ENCODE measurements around the gene TLK2.

DNA sequence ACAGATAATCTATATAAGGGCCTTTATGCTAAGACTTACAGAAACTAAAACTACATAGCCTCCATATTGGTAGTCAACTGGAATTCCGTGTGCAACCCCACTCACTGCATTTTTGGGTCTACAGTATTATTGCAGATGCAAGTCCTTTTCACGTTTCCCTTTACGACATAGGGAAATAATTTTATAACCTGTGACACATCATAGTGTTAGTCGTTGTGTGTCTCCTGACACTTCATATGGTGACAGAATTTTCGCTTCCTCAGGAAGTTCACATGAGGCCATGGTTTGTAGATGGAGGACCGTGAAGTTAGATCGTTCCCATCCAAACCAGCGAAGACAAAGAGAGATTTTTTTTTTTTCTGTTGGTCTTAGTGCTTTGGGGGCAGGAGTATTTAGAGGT lies 133.1 kb downstream of the TLK2 start:
- no peak for TF ChIP-seq CEBPB (IDR thresholded peaks at IDR 0.05)
- TF ChIP-seq, protein P1, sequence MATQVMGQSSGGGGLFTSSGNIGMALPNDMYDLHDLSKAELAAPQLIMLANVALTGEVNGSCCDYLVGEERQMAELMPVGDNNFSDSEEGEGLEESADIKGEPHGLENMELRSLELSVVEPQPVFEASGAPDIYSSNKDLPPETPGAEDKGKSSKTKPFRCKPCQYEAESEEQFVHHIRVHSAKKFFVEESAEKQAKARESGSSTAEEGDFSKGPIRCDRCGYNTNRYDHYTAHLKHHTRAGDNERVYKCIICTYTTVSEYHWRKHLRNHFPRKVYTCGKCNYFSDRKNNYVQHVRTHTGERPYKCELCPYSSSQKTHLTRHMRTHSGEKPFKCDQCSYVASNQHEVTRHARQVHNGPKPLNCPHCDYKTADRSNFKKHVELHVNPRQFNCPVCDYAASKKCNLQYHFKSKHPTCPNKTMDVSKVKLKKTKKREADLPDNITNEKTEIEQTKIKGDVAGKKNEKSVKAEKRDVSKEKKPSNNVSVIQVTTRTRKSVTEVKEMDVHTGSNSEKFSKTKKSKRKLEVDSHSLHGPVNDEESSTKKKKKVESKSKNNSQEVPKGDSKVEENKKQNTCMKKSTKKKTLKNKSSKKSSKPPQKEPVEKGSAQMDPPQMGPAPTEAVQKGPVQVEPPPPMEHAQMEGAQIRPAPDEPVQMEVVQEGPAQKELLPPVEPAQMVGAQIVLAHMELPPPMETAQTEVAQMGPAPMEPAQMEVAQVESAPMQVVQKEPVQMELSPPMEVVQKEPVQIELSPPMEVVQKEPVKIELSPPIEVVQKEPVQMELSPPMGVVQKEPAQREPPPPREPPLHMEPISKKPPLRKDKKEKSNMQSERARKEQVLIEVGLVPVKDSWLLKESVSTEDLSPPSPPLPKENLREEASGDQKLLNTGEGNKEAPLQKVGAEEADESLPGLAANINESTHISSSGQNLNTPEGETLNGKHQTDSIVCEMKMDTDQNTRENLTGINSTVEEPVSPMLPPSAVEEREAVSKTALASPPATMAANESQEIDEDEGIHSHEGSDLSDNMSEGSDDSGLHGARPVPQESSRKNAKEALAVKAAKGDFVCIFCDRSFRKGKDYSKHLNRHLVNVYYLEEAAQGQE (IDR thresholded peaks at IDR 0.05; ENCODE audit: low read depth) = no peak
- no peak for TF ChIP-seq FOXM1 (IDR thresholded peaks at IDR 0.05; ENCODE audit: borderline replicate concordance, low read depth)
- TF ChIP-seq TEAD4 (IDR thresholded peaks at IDR 0.05) = no peak
- TF ChIP-seq YY1 (IDR thresholded peaks at IDR 0.05; ENCODE audit: low read depth) = no peak
- TF ChIP-seq, protein P2, sequence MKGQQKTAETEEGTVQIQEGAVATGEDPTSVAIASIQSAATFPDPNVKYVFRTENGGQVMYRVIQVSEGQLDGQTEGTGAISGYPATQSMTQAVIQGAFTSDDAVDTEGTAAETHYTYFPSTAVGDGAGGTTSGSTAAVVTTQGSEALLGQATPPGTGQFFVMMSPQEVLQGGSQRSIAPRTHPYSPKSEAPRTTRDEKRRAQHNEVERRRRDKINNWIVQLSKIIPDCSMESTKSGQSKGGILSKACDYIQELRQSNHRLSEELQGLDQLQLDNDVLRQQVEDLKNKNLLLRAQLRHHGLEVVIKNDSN (IDR thresholded peaks at IDR 0.05) = no peak
- TF ChIP-seq, protein P3, sequence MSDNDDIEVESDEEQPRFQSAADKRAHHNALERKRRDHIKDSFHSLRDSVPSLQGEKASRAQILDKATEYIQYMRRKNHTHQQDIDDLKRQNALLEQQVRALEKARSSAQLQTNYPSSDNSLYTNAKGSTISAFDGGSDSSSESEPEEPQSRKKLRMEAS (IDR thresholded peaks at IDR 0.05) = no peak
- no peak for TF ChIP-seq EP300 (IDR thresholded peaks at IDR 0.05; ENCODE audit: borderline replicate concordance)

Data from Ishikawa (cell line).